Measurements from ENCODE around the gene PRPF19.
A peak's percentile ranks its signal among the peaks of the same experiment; 100 is the strongest.

Gene PRPF19

GRCh38 chr11:60855726-60856633 lies 50.4 kb downstream of the PRPF19 start, which contains the start of gene PTGDR2:
TSS of gene PTGDR2 (minus strand) at chr11:60855950. CDS start at chr11:60853722, 2,228 bp downstream.
- DNase-seq = no peak

- DNase-seq = no peak
Measured at GRCh38 chr11:60854847-60855725, 51.3 kb downstream of the PRPF19 start.

DNA sequence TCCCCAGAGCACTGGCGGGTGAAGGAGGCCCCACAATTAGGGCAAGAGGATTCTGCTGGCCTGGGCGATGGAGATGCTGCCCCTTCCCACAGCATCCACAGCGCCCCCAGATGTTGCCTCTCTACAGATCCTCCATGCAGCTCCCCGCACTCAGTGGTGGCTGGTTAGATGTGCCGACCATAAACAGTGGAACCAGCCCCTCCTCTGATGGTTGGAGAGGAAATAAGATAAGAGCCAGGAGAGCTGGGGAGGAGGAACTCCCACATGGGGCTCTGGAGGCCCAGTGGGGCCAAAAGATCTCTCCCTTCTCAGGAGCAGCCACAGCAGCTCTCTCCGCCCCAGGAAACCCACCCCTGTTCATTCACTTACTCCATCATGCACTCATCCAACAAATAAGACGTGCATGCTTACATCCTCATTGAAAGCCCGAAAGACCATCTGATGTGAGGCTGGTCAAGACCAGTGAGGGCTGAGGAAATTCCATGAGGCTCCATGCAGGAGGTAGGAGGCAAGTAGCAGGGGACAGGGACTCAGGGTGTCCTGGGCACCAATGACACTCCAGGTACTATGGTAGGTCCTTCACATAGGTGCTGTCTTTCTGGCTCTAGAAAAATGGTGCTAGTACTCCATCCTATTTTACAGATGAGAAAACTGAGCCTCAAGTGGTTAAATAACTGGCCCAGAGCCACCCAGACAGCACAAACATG lies 52.1 kb downstream of the PRPF19 start:
- DNase-seq = no peak

DNA sequence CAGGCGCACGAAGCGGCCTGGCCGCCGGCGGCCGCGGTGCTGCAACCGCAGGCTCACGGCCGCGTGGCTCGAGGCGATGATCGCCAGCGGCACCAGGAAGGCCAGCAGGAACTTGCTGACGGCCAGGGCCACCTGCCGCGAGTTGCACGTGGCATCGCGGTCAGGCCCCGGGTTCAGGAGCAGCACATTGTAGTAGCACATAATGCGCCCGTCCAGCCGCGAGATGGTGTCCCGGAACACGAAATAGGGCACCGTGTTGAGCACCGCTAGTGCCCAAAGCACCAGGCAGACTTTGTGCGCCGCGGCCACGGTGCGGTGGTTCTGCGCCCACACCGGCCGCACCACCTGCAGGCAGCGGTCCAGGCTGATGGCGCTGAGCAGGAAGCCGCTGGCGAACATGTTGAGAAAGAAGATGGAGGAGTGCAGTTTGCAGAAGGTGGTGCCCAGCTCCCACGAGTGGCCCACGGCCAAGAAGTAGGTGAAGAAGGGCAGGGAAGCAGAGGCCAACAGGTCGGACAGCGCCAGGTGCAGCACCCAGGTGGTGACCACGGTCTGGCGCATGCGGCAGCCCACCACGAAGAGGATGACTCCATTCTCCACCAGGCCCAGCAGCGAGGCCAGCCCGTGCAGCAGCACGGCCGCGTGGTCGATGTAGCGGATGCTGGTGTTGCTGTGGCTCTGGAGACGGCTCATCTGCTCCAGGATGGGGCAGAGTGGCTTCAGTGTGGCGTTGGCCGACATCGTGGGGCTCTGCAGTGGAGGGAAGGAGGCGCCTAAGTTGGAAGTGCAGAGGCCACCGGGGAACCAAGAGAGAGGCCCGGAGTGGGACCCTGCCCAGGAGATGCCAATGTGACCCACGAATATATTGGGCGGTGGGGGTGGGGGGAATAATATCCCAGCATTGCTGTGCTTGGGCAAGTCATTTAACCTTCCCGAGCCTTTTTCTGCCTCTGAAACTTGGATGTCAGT lies 53.1 kb downstream of the PRPF19 start:
- no peak for DNase-seq

- no peak for DNase-seq
Measured at GRCh38 chr11:60852117-60852981, 54.0 kb downstream of the PRPF19 start.

DNA sequence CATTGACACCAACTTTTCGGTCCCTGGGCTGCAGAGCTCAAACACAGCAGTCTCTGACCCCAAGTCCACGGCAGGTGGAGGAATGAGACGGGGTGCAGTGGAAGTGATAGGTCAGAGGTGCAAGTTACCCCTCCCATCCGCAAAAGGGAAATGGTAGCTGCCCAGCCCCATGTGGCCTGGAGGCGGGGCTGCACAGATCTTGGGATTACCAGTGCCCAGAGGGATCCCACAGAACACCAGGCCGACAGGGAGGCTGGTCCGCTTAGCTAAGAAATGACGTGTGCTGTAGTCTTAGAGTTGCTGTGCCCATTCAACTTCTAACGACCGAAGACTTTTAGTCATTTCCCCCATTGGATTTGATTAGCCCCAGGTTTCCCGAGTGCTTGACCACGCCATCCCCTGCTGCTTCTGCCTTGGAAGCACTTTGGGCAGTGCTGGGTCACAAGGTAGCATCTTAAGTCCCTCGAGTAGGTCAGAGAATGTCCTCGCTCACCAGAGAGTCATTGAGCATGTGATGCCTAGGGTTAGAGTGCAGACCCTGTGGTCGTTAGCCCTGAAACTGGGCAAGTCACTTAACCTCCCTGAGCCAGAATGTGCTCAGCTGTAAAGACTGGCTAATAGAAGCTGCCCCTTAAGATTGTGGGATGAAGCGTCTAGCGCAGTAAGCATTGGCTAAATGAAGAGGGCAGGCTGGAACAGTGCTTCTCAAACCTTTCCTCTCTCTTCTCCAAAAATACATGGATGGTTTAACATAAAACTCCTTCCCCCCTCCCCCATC lies 54.9 kb downstream of the PRPF19 start:
- no peak for DNase-seq

- DNase-seq = no peak
Measured at GRCh38 chr11:60849641-60850520, 56.5 kb downstream of the PRPF19 start.

GRCh38 chr11:60848714-60849151 lies 57.7 kb downstream of the PRPF19 start:
- DNase-seq = no peak

- DNase-seq = no peak
Measured at GRCh38 chr11:60847896-60848295, 58.5 kb downstream of the PRPF19 start.

DNA sequence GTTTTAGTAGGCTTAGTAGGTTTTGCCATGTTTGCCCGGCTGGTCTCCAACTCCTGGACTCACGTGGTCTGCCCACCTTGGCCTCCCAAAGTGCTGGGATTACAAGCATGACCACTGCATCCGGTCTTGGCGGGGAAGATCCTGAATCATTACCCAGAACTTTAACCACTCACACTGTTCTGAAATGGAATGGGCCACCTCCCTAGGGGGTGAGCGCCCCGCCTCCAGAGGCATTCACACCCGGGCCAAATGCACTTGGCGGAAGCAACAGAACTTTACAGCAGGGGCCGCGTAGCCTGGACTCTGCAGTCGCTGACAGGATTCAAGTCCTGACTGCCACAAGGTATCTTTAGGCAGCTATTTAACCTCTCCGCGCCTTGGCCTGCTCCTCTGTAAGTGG lies 59.1 kb downstream of the PRPF19 start:
- DNase-seq = no peak

DNA sequence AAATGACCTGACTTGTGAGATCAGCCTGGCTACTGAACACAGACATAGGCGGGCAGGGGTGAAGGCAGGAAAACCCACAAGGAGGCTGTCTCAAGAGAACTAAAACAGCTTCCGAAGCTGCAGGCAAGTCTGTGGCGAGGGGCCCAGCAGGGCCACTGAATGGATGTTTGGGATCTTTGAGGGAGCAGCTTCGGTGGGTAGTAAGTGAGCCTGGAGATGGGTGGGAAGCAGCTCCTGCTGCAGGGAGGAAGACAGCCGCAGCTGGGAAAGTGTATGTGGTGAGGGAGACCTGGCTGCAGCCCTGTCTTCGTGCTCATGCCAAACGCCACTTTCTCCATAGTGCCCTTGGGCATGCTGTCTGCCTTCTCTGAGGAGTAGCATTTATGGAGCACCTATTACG lies 61.0 kb downstream of the PRPF19 start:
- DNase-seq = no peak

- DNase-seq = no peak
Measured at GRCh38 chr11:60844870-60845221, 61.5 kb downstream of the PRPF19 start.

DNA sequence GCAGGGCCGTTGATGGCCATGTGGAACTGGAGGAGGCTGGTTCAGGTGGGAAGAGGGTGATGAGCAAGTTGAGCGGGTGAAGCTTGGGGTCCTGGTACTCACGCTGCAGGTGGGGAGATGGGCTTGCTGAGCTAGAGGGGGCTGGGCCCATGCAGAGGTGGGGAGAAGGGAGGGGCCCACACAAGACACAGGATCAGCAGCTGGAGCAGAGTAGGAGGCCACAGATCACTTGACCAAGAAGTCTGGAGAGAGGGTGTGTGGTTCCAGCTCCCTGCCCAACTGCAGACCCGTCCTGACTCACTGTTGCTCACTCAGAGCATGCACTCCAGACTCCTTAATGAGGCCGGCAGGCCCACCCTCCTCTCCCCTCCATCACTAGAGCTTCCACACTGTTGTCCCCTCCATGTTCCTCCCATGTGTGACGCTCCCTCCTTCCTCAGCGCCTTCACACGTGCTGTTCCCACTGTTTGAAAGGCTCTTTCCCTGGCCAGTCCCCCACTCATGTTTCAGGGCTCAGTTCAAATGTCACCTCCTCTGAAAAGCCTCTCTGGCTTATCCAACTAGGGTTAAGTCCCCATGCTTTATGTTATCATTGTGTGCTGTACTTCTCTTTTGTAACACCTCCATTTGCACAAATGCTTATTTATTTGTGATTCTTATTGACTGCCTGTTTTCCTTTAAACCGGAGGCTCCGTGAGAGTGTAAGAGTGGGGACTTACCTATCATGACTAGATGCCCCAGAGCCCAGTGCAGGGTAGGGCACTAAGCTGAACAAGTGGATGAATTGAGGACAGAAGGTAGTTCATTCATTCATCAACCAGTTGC lies 62.1 kb downstream of the PRPF19 start:
- DNase-seq = no peak

- no peak for DNase-seq
Measured at GRCh38 chr11:60842668-60843600, 63.5 kb downstream of the PRPF19 start.

GRCh38 chr11:60841797-60842667 lies 64.4 kb downstream of the PRPF19 start, which contains the start of gene CCDC86:
TSS of gene CCDC86 (plus strand) at chr11:60842113. CDS start at chr11:60842125, 12 bp downstream.
- DNase-seq = peak; percentile 93
